ENCODE data around the gene CMTM4.
A peak's percentile ranks its signal among the peaks of the same experiment; 100 is the strongest.
"Not testable (repeated sequence)": the region's sequence is repeated elsewhere in the genome, so short reads cannot be mapped to it uniquely, and the experiment has no call there.

CMTM4 gene

GRCh38 chr16:66668777-66669444 is 27.6 kb downstream of the CMTM4 start:
- no peak for DNase-seq

GRCh38 chr16:66667944-66668343 is 28.6 kb downstream of the CMTM4 start:
- no peak for DNase-seq

GRCh38 chr16:66662445-66663194 is 33.9 kb downstream of the CMTM4 start:
- DNase-seq, result no peak

GRCh38 chr16:66661671-66662346 is 34.7 kb downstream of the CMTM4 start:
- not testable (repeated sequence) for DNase-seq

GRCh38 chr16:66661210-66661560 is 35.4 kb downstream of the CMTM4 start:
- no peak for DNase-seq

GRCh38 chr16:66660422-66661209 is 35.9 kb downstream of the CMTM4 start:
- DNase-seq, result peak; percentile 31

- no peak for DNase-seq
Measured at GRCh38 chr16:66658860-66659190, 37.7 kb downstream of the CMTM4 start.

GRCh38 chr16:66658143-66658859 is 38.2 kb downstream of the CMTM4 start:
- no peak for DNase-seq

GRCh38 chr16:66656547-66656946 is 40.0 kb downstream of the CMTM4 start:
- DNase-seq, result no peak

- no peak for DNase-seq
Measured at GRCh38 chr16:66653581-66654350, 42.8 kb downstream of the CMTM4 start.

- no peak for DNase-seq
Measured at GRCh38 chr16:66652661-66653360, 43.7 kb downstream of the CMTM4 start.

GRCh38 chr16:66651965-66652364 is 44.6 kb downstream of the CMTM4 start:
- DNase-seq, result no peak

- DNase-seq, result no peak
Measured at GRCh38 chr16:66651474-66651765, 45.1 kb downstream of the CMTM4 start.

- DNase-seq, result peak; percentile 51
Measured at GRCh38 chr16:66650707-66651473, 45.7 kb downstream of the CMTM4 start.

- no peak for DNase-seq
Measured at GRCh38 chr16:66649636-66650205, 46.8 kb downstream of the CMTM4 start.

GRCh38 chr16:66649167-66649566 is 47.4 kb downstream of the CMTM4 start:
- no peak for DNase-seq

- DNase-seq, result no peak
Measured at GRCh38 chr16:66647866-66648265, 48.7 kb downstream of the CMTM4 start.

- no peak for DNase-seq
Measured at GRCh38 chr16:66641387-66641786, 55.2 kb downstream of the CMTM4 start.

GRCh38 chr16:66640724-66641314 is 55.7 kb downstream of the CMTM4 start:
- DNase-seq, result no peak

Measured in GDM1 (cell line).